Measurements from ENCODE around the gene MUC6.

Gene MUC6

DNA sequence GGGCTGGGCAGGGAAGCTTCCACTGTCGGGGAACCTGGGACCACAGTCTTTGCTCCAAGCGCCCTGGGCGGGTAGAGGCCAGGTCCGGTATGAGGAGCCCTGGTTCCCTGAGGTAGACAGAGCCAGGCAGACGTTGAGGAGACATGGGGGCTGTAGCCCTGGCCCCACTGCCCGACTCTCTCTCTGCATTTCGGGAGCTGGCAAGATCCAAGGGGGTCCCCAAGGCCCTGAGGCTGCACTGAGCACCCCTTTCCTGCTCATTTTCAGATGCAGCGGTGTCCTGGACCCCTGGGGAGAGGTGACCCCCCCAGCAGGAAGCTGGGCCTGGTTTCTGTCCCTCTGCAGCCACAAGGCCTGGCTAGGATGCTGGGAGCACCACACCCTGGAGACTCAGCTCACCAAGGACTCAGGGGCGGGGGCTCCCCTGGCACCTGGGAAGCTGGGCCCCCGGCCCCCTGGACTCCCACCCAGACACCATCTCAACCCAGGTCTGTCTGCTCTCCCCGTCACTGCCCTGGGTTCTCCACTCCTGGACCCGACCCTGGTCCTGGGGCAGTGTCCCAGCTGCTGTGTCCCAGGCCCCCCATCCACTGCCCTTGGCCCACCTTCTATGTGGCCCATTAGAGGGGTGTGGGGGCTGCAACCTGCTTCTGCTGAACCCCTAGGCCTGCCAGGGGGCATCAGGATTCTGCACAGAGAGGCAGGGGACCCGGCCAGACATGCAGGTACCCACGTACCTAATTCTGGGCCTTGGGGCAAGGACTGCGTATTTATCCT is 15.0 kb upstream of the MUC6 start:
- no peak for DNase-seq

DNA sequence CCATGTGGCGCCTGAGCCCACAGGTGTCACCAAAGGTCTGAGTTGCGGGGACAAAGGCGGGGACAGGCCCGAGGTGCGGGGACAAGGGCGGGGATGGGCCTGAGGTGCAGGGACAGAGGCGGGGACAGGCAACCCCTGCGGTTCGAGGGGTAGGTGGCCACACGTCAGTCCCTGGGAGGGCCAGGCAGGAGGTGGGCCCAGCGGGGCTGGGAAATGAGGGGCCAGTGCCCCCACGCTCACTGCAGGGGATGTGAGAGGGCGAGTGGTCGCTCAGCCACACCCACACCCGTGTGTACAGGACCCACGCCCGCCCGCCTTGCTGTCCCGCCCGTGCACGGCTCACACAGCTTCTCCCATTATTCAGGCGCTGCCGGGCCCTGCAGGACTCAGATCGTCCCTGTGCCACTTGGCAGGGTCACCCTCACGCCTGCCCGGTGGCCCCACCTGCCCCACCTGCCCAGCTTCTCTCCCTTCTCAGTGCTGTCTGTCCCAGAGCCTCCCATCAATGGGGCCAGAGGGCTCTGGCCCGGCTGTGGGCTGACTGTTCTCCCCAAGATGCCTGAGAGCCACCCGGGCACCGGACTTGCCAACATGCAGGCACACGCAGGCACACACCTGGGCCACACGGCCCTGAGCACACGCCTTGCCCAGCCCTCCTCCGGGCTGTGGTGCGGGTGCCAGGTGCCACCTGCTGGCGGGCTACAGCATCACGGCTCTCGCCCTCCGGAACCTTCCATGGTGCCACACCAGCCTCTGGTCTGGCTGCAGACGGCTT is 14.2 kb upstream of the MUC6 start:
- DNase-seq, result peak; percentile 53

DNA sequence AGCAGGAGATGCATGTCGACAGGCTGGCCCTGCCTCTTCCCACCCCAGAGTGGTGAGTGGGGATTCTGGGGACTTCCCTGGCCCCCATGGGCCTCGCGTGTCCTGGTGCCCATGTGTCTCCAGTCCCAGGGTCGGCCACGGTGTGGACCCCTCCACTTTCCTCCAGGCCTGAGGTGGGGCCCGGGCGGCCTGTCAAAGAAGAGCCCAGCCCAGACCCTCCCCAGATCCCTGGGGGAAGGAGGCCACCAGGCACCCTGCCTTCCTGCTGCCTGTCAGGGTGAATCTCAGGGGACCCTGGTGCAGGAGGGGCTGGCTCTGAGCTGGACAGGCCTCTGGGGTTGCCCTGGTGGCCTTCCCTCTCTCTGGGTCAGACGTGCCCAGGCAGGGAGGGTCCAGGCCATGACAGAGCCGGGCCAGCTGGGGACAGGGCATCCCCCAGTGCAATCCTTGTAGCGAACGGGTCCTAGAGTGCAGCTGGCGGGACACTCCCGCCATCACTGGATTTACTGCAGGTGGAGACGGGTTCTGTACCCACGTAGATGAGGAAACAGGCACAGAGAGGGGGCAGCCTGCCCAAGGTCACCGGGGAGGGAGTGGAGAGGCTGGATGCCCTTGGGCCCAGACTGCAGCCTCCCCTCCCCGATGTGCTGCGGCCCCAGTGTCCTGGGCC is 13.5 kb upstream of the MUC6 start:
- no peak for DNase-seq

DNA sequence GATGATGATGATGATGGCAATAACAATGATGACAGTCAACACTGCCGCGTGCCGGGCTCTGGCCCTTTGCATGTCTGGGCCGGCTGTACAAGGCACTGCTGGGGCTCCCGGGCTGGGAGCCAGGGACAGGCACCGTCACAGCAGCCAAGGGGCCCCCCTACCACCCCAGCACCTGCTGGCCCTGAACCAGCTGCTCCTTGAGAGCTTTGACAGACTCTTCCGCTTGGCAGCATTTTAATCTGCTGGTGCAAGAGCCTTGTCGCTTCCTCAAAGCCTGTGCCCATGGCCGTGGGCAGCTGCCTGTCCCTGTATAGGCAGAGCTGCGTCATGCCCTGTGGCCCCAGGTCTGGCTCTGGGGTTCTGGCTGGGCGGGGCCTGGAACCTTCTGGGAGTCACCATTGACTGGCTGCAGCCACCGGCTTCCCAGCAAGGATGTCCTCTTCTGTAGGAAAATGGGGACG is 12.9 kb upstream of the MUC6 start:
- peak; percentile 71 for DNase-seq

DNA sequence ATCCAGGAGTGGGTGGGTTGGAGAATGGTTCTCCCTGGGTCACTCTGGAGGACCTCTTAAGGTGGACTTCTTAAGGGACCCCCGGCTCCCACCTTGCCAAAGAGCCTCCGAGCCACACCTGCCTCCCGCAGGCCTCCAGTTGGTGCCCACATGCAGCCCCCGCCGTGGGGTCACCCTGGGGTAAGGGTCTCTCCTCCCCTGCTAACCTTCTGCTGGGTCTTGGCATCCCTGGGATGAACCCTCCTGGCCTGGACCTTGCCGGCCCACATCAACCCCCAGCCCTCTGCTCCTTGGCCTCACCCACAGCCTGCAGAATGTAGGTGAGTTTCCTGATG is 12.5 kb upstream of the MUC6 start:
- DNase-seq, result no peak

DNA sequence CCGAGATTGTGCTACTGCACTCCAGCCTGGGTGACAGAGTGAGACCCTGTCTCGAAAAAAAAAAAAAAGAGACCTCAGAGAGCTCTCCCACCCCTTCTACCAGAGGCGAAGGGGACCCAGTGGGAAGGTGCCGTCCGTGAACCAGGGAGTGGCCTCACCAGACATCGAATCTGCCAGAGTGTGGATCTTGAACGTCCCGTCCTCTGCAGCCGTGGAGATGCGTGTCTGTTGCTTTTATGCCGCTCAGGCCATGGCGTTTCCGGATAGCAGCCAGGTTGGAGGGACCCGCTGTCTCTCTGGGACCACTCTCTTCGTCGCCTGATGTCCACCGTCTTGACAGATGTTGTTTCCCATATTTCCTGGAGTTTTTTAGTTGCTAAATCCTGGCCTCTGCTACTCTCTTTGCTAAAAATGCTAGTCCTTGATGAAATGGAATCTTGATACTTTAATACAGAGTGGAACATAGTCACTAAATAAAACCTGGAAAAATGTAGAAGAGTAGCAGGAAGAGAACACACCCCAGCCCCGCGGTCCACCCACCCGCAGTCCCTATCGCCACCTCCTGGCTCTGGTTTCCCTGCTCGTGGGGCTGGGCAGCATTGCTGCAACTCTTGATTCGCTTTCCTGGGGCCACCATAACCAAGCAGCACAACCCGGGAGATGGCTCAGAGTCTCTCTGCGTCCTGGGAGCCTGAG is 12.0 kb upstream of the MUC6 start:
- no peak for DNase-seq

DNA sequence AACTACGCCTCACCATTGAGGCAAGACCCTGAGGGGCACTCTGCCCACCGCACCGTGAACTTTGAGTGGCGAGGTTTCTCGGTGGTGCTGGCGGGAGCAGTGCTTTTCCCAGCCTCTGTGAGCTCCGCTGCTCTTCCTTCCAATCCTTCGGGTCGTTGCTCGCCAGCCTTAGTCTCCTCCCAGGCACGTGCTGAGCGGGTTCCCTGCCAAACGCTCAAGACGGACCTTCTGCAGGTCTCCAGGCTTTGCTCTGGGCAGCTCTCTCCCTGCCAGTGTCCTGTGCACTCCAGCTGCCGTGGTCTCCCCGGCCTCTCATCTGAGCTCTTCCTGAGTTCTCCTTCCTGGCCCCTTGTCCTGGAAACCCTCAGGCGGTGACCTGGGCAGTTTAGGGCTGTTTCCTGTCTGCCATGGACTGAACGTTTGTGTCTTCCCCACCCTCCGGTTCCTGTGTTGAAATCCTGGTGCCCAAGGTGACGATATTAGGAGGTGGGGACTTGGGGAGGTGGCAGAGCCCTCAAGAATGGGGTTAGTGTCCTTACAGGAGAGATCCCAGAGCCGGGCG is 11.2 kb upstream of the MUC6 start:
- DNase-seq, result no peak

DNA sequence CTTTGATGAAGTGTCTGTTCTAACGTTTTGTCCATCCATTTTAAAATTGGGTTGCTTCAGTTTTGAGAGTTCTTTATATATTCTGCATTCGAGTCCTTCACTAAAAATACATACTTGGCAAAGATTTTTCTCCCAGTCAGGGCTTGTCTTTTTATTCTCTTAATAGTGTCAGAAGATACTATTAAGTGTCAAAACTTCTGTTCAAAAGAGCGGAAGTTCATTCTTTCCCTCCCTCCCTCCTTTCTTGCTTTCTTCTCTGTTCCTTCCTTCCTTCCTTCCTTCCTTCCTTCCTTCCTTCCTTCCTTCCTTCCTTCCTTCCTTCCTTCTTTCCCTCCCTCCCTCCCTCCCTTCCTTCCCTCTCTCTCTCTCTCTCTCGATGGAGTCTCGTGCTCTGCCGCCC is 7.6 kb upstream of the MUC6 start:
- DNase-seq, result no peak

DNA sequence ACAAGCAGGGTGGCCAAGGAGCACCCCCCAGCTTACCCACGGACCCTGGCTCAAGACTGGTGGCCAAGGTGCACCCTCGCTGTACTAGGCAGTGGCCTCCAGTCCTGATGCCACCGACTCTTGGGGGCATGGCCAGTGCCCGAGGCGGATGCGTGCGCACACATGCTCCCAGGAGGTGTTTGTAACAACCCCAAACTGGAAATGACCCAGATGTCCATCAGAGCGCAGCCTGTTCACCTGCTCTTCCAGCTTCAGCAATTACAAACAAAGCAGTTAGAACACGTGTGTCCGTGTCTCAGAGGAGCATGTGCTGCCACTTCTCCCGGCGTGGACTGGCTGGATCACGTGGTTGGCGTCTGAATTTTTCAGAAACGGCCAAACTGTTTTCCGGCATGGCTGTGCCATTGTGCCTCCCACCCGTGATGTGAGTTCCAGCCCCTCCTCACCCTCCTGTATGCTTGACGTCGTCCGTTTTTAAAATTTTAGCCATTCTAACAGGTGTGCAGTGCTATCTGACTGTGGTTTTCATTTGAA is 7.1 kb upstream of the MUC6 start:
- DNase-seq, result no peak

DNA sequence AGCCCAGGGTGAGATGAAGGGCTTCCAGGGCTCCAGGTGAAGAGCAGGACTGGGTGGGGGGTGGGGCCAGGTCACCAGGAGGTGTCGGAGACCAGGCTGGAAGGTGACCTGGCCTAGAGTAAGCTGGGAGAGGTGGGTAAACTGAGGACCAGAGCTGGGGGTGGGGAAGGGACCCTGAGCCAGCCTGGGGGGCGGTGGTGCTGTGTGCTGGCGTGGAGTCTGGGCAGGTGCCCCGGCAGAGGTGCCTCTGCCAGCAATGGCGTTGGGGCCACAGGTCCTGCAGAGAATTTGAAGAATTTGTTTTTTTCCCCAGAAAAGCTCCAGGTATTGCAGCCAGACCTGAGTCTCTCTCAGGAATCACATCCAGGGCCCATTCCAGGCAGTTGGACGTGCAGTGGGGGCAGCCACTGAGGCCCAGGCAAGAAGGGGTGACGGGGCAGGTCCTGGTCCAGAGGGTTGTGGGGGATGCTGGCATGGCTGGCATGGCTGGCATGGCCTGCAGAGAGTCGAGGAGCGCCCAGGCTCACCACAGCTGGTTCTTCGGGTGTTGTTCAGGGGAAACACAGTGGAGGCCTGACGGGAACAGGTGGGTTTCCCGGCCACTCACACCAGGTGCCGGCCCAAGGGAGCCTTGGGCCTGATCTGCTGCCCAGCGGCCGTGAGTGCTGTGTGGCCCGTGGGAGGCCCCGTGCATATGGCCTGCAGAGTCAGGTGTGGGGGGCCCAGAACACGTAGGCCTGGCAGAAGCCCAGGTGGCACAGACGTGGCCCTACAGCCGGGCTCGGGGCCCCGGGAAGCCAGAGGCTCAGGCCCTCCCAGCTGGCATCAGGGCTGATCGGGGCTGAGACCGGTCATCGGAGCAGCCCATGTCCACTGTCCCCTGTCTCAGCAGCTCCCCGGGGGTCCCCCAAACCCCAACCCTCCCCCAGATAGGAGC is 6.4 kb upstream of the MUC6 start:
- no peak for DNase-seq

DNA sequence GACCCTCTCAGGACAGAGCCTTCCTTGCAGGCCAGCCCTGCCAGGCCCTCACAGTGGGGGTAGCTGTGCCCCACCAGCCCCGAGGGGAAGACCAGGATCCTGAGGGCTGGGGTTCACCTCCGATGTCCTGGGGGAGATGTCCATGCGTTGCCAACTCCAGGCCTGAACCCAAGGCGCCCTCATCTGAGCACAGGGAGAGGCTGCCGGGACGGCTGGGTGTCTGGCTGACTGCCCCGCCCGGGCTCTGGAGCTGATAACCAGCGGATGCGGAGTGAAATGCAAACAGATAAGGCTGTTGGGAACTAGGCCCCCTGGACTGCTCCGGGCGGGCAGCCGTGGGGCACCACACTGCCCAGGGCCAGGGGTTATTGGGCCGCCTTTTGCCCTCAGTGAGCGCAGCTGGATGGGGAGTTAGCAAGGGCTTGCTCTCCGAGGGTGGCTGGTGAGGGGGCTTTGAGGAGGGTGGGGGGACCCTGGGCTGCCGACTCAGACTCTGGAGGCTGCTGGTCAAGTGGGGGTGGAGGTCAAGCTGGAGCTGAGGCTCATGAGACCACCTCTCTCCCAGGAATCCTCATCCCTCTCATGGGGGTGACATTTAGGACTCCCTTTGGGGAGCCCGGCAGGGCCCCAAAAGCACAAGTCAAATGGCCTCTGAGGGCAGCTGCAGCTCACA is 5.6 kb upstream of the MUC6 start:
- DNase-seq, result no peak

DNA sequence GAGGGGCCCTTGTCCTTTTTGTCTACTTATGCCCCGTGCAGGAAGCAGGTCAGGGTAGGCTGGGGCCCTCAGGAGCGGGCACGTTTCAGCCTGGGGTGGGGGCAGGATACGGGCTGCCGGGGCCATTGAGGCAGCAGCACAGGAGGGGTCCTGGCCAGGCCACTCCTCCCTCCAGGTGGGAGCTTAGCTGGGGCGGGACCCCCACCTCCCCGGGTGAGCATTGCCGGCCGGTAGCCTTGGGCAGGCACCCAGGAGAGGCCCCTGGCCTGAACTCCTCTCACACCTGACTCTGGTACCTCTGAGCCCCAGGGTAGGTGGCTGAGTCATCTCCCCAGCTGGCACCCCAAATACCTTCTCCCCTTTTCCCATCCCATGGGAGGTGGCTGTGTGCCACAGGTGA is 5.0 kb upstream of the MUC6 start:
- DNase-seq, result no peak

DNA sequence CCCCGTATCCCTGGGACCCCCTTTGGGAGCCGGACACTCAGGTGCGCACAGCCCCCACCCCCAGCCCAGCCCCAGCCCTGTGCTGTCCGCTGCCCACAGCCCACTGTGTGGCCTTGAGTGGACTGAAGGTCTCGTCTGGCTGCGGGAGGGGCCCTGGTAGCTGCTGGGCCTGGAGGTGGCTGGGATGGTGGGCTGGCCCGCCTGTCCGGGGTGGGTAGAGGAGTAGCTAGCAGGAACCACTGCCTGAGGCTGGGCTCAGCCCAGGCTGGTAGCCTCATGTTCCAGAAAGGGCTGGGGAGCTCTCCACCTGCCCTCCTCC is 4.6 kb upstream of the MUC6 start:
- DNase-seq, result no peak

DNA sequence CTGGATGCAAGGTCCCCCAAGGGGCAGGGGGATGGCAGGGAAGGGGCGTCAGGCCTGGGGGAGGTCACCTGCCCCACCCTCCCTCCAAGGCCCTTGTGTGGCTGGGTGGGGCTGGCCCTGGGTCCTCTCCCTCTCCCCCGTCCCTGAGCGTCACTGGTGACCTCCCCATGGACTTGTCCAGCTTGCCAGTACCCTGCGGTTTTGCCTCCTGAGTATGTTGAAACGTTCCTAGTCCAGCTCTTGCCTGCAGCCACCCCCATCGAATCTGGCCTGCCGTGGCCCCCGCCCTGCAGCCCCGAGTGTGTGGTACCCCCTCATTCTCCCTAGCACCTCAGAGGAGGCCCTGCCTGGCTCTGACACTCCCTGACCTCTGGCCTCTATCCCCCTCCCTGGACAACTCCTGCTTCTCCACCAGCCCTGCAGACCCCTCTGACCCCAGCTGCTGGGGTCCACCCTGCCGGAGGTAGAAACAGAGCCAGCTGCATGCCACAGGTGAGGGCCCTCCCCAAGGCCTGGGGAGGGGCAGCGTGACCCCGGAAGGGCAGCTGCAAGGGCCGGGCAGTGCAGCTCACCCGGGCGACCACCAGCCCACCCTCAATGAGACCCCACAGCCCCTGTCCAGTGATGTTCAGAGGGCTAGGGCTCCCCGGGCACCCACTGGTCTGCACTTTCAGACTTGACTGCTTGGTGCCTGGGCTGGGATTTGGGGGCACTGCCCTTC is 4.1 kb upstream of the MUC6 start:
- no peak for DNase-seq

DNA sequence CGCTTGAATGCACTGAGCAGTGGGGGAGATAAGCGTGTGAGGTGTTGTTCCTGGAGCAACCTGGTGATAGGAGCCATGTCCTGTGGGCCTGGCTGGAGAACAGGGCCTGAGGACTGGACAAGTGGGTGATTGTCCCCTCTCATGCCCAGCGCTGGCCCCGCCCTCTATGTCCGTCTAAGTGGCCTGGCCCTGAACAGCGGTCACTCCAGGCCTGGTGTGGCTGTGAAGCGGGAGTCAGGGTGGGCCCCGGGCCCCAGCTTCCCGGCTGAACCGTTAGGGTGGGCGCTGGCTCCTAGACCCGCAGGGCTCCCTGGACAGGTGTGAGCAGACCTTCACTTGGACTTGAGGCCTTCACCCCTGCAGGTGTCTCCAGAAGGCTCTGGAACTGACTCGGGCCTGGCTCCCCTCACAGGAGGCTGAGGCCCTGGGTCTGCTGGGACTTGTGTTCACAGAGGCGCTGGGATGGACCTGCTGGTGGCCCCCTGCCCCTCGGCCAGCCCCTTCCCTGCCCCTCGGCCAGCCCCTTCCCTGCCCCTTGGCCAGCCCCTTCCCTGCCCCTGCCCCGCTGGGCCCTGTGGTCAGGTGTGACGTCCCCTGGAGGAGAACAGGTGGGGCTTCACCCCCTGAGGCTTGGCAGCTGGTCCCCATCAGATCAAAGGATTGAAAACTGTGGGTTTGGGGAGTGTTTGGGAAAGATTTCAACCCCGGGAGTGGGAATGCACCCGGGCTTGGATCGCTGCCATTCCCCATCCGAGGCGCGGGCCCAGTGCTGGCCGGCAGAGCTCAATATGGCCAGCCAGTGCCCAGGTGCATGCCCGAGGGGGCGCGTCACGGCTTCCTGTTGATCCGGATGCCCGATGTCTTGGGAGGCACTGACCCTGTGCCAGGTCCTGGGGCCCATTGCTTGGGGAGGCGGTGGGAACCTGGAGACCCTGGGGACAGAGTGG is 3.2 kb upstream of the MUC6 start:
- no peak for DNase-seq

DNA sequence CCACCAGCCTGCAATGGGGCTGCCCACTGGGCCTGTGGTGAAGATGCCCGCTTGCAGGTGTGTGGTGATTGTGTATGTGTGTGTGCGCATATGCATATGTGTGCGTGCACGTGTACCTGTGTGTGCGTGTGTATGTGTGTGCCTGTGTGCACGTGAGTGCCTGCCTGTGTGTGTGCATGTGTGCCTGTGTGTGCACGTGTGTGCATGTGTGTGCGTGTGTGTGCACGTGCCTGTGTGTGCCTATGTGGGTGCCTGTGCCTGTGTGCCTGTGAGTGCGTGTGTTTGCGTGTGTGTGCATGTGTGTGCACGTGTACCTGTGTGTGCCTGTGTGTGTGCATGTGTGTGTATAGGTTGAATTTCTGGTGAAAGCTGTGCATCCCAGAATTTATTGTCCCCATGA is 2.4 kb upstream of the MUC6 start:
- DNase-seq, result no peak

DNA sequence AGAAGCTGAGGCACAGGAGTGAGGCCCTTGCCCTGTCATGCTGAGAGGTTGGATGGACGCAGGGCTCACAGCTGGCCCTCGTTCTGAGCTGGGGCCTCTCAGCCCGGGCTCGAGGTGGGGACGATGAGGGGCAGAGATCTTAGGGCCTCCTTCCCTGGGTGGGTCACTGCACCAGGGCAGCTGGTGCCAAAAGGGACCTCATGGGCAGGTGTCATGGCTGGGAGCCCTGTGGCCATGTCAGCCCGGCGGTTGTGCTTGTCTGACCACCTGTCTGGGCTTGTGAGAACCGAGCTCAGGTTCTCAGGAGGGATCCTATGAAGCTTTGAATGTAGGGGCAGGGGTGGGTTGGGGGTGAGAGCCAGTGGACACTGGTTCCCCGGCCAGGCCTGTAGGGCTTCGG is 1.8 kb upstream of the MUC6 start:
- DNase-seq, result no peak

DNA sequence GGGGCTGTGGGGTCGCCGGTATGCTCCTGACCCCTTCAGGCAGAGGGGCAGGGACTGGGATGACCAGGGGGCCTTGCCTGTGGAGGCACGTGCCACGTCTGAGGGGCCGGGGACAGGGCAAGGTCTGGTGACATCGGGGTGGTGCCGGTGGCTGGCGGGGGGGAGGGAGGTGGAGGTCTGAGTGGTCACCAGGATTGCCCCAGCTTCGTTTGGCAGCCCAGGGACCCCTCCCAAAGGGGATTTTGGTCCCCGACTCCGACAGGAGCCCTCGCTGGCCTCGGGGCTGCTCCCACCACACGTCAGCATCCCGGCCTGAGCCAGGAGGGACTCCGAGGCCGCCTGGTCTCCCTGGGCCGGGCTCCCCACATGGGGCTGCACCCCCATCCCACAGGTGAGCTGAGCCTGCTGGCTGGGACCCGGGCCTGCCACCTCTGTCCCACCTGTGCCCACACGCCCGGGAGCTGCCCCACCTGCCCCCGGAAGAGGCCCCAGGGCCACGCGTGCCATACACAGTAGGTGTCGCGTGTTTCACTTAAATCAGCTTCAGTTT is 1.1 kb upstream of the MUC6 start:
- DNase-seq, result no peak

DNA sequence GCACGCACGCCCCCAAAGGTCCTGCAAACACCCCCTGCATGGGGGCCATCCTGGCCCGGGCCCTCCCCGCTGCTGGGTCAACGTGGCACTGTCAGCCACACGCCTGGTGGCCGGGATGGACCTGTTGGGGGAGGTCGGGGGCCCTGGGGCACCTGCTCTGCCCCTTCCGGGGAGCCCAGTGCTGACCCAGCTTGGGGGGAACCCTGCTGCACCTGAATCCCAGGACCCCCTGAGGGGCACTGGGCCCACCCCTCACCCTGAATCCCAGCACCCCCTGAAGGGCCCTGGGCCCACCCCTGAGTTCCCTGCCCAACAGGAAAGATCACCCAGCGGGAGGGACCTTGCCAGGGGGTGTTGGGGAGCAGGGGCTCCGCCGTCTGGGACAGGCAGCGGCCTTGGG is 413 bp upstream of the MUC6 start:
- DNase-seq, result no peak
